Heart left ventricle (tissue), 13 donors: Measurements from ENCODE around the gene TSPYL2.

Source experiments
- POLR2A ChIP-seq, 2 donors: fragments of 450-650 bp; IDR thresholded peaks; one replicate each; pipeline ENCODE4 v1.6.1; 2017; ENCODE audit warnings: antibody characterized with exemption in 2 of 2, mild to moderate bottlenecking in 2 of 2, moderate library complexity in 2 of 2
- TF ChIP-seq, protein P1 (sequence below), 12 donors: fragments of 200-600 bp; sonication (generic) in 4 of 12; IDR thresholded peaks; one replicate each; pipeline versions ENCODE4 v1.5.0 to v1.8.0; 2018 to 2022; ENCODE audit warnings: antibody characterized with exemption in 12 of 12, mild to moderate bottlenecking in 5 of 12
- donor health status: ischemic (EF 13 %, LVEDD 7.1; RV severe dilation, severe dysfunction).
- donor health status: DM: no; HTN: yes; CAD: no.
- donor health status: DM: no; HTN: no; CAD: no.
- donor health status: ischemic (EF 25% LVEDD 6.9; RV normal size, moderate dysfunction).
- donor health status: ischemic (EF 25% LVEDD 5.7; RV mildly dilated, moderate dysfunction).
- donor health status: ischemic (EF 35%, LVEDD 5.7; RV mildly dilated, moderate dysfunction).
- donor health status: nonischemic (EF 11% LVEDD 7.7; RV severe dilation, severe dysfunction).
- donor health status: DM: yes; HTN: yes; CAD: no.
- donor health status: PGD.
- donor health status: ischemic (EF 29% LVEDD 5.4; RV normal size, mild dysfunction).
- donor health status: nonischemic (EF 23%, LVEDD 6.1; RV moderate dilation, normal function).

DNA sequence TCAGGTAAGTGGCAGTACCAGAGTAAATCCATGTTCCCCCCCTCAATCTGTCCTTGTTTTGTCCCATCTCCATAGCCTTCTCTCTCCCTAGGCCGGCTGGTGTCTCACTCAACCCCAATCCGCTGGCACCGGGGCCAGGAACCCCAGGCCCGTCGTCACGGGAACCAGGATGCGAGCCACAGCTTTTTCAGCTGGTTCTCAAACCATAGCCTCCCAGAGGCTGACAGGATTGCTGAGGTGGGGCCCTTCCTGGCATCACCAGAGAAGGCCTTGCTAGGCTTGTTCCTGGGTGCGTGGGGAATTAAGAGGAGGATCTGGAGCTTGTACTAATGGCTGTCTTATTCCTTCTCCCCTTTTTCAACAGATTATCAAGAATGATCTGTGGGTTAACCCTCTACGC is 2.7 kb downstream of the TSPYL2 start:
- TF ChIP-seq POLR2A (IDR thresholded peaks at IDR 0.05), result no peak
- TF ChIP-seq, protein P1, sequence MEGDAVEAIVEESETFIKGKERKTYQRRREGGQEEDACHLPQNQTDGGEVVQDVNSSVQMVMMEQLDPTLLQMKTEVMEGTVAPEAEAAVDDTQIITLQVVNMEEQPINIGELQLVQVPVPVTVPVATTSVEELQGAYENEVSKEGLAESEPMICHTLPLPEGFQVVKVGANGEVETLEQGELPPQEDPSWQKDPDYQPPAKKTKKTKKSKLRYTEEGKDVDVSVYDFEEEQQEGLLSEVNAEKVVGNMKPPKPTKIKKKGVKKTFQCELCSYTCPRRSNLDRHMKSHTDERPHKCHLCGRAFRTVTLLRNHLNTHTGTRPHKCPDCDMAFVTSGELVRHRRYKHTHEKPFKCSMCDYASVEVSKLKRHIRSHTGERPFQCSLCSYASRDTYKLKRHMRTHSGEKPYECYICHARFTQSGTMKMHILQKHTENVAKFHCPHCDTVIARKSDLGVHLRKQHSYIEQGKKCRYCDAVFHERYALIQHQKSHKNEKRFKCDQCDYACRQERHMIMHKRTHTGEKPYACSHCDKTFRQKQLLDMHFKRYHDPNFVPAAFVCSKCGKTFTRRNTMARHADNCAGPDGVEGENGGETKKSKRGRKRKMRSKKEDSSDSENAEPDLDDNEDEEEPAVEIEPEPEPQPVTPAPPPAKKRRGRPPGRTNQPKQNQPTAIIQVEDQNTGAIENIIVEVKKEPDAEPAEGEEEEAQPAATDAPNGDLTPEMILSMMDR (IDR thresholded peaks at IDR 0.05), result no peak
